ENCODE measurements around the gene CORO7.

DNA sequence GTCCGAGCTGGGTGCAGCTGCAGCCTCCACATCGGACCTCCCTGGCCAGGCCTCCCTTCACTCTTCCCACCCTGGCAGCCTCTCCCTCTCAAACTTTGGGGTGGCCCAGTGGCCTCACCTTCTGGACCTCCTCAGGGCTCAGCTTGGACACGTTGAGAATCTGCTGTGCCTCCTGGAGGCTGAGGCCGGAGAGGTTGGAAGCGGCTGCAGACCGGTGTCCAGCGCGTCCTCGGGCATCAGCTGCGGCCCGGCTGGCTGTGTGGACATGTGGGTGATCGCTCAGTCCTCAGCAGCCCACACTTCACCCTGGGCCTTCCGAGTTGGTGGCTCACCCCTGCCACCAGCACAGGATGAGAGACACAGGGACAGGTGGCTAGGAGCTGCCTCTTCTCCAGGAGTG lies 75.1 kb downstream of the CORO7 start:
- no peak for TF ChIP-seq POLR2AphosphoS5 (IDR thresholded peaks at IDR 0.05; ENCODE audit: borderline replicate concordance, low read depth, low read length)
- TF ChIP-seq EZH2 (IDR thresholded peaks at IDR 0.05), result no peak
- no peak for TF ChIP-seq FOXP2 (optimal IDR thresholded peaks at IDR 0.05; ENCODE audit: control extremely low read depth, extremely low read length, insufficient read depth)

Data from SK-N-MC (cell line).